Measurements from ENCODE around the gene PRUNE1. TPM values are rescaled to one million over a fixed set of nuclear protein-coding genes. Genes with fewer than 3 reads are reported as not detected.

PRUNE1 gene
- total RNA-seq, 2 donors from 2014 or later: 15.8 to 19.4 TPM

DNA sequence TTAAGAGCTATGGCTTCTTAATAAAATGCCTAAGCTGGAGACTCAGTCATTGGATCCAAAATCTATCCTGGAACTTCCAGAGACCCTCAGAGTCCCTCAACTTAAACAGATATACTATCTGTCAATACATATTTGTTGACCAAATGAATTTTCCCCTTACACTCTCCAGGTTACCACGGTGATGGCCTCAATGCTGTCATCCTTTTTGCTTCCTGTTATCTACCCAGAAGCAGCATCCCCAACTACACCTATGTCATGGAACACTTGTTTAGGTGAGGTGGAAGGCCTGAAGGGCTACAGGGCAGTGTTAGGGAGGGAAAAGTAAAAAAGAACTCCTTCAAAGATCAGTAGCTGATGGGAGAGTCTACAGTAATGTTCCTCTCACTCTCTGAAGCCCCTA, 34.9 kb downstream of the PRUNE1 start:
- H3K9me3 ChIP-seq: no peaks in the 10 kb centered on the region
- no peaks in the 10 kb centered on the region for H3K36me3 ChIP-seq (replicated peaks in 1 of 2; ENCODE audit: insufficient read depth in 1 of 2, low read depth in 2 of 2)
- H3K27me3 ChIP-seq: no peaks in the 10 kb centered on the region
- peaks cover 5% of the 10 kb centered on the region for H3K4me1 ChIP-seq
- intact Hi-C loops (cut with DNase I): no loop called here
- no peak for TF ChIP-seq POLR2A (IDR thresholded peaks at IDR 0.05)
- TF ChIP-seq, protein P1, sequence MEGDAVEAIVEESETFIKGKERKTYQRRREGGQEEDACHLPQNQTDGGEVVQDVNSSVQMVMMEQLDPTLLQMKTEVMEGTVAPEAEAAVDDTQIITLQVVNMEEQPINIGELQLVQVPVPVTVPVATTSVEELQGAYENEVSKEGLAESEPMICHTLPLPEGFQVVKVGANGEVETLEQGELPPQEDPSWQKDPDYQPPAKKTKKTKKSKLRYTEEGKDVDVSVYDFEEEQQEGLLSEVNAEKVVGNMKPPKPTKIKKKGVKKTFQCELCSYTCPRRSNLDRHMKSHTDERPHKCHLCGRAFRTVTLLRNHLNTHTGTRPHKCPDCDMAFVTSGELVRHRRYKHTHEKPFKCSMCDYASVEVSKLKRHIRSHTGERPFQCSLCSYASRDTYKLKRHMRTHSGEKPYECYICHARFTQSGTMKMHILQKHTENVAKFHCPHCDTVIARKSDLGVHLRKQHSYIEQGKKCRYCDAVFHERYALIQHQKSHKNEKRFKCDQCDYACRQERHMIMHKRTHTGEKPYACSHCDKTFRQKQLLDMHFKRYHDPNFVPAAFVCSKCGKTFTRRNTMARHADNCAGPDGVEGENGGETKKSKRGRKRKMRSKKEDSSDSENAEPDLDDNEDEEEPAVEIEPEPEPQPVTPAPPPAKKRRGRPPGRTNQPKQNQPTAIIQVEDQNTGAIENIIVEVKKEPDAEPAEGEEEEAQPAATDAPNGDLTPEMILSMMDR (IDR thresholded peaks at IDR 0.05): no peak
- no peak overlapping the region for H3K4me3 ChIP-seq
- ATAC-seq: no peak
- no peak overlapping the region for H3K27ac ChIP-seq
- WGBS, 2 donors: 69 to 78% methylated on average over 1 of the region's 1 CpG
- DNase-seq: no peak

DNA sequence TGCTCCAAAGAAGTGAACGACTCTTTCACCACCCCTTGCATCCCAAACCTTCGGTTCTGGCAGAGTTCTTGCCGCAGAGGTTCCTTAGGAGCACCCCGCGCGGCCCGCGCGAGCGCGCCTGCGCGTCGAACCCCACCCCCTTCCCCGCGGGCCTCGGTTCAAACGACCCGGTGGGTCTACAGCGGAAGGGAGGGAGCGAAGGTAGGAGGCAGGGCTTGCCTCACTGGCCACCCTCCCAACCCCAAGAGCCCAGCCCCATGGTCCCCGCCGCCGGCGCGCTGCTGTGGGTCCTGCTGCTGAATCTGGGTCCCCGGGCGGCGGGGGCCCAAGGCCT, 39.3 kb downstream of the PRUNE1 start, which contains the start of gene C1orf56:
Gene C1orf56, plus strand, starts transcription at position 161 of the 334 bp plus-strand sequence. Its CDS starts 97 bp downstream, at position 258.
- intact Hi-C loops (cut with DNase I): no loop called here
- Histone ChIP-seq H3K4me3 (peak within 1 kb of the TSS; percentile 35 to 53), H3K27ac (peak within 1 kb of the TSS; percentile 63 to 79 (median 72)), H3K4me1 (peaks cover 13% of the 10 kb centered on the region), H3K36me3 (replicated peaks in 1 of 2; ENCODE audit: insufficient read depth in 1 of 2, low read depth in 2 of 2) (peaks cover 0 to under 1% of the 10 kb centered on the region in 2 donors), H3K9me3 (no peaks in the 10 kb centered on the region), H3K27me3 (no peaks in the 10 kb centered on the region)
- TF ChIP-seq, protein P1 (IDR thresholded peaks at IDR 0.05): no peak
- peak in 2 of 3 donors; percentile 5 to 57 for TF ChIP-seq POLR2A (IDR thresholded peaks at IDR 0.05)
- DNase-seq (peak; percentile 57 to 77 (median 66)), ATAC-seq (peak; percentile 76)
- 0% methylated on average over 1 to 29 of the region's 29 CpGs for WGBS, 2 donors

DNA sequence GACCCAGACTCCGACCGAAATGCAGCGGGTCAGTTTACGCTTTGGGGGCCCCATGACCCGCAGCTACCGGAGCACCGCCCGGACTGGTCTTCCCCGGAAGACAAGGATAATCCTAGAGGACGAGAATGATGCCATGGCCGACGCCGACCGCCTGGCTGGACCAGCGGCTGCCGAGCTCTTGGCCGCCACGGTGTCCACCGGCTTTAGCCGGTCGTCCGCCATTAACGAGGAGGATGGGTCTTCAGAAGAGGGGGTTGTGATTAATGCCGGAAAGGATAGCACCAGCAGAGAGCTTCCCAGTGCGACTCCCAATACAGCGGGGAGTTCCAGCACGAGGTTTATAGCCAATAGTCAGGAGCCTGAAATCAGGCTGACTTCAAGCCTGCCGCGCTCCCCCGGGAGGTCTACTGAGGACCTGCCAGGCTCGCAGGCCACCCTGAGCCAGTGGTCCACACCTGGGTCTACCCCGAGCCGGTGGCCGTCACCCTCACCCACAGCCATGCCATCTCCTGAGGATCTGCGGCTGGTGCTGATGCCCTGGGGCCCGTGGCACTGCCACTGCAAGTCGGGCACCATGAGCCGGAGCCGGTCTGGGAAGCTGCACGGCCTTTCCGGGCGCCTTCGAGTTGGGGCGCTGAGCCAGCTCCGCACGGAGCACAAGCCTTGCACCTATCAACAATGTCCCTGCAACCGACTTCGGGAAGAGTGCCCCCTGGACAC, 39.8 kb downstream of the PRUNE1 start:
- Histone ChIP-seq H3K27ac (peak overlapping the region; percentile 63 to 79 (median 72)), H3K36me3 (replicated peaks in 1 of 2; ENCODE audit: insufficient read depth in 1 of 2, low read depth in 2 of 2) (peaks cover 0 to 5% of the 10 kb centered on the region in 2 donors), H3K9me3 (no peaks in the 10 kb centered on the region), H3K4me3 (peak overlapping the region; percentile 35 to 53), H3K4me1 (peaks cover 13% of the 10 kb centered on the region), H3K27me3 (no peaks in the 10 kb centered on the region)
- DNase-seq (peak; percentile 71 to 85 (median 80)), ATAC-seq (peak; percentile 83)
- 0% methylated on average over 7 to 48 of the region's 48 CpGs for WGBS, 2 donors
- TF ChIP-seq, protein P1 (IDR thresholded peaks at IDR 0.05): peak in 4 of 7 experiments; percentile 42 to 65 (median 56)
- TF ChIP-seq POLR2A (IDR thresholded peaks at IDR 0.05): peak; percentile 8 to 43 (median 40)
- intact Hi-C loops (cut with DNase I): no loop called here

DNA sequence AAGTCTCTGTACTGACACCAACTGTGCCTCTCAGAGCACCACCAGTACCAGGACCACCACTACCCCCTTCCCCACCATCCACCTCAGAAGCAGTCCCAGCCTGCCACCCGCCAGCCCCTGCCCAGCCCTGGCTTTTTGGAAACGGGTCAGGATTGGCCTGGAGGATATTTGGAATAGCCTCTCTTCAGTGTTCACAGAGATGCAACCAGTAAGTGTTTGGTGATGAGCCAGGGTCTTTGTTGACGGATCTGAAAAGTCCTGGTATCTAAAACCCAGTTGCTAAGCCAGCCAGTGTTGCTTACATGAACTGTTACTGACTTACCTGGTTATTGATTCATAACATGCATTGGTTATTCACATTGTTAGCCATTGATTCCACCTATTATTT, 40.4 kb downstream of the PRUNE1 start:
- WGBS, 2 donors: 15% methylated on average over 3 of the region's 3 CpGs; no CpG with 5 or more reads in 1 of the 2 donors
- Histone ChIP-seq H3K9me3 (no peaks in the 10 kb centered on the region), H3K4me1 (peaks cover 13% of the 10 kb centered on the region), H3K27me3 (no peaks in the 10 kb centered on the region), H3K36me3 (replicated peaks in 1 of 2; ENCODE audit: insufficient read depth in 1 of 2, low read depth in 2 of 2) (peaks cover 0 to 6% of the 10 kb centered on the region in 2 donors), H3K4me3 (peak overlapping the region in 1 of 2 donors; percentile 35), H3K27ac (peak overlapping the region; percentile 63 to 79 (median 72))
- no peak for TF ChIP-seq POLR2A (IDR thresholded peaks at IDR 0.05)
- TF ChIP-seq, protein P1 (IDR thresholded peaks at IDR 0.05): peak in 3 of 7 experiments; percentile 20 to 61 (median 22)
- intact Hi-C loops (cut with DNase I): no loop called here
- DNase-seq (no peak), ATAC-seq (no peak)

Data from body of pancreas (tissue), 4 donors.